Endodermal cell (in vitro differentiated cells): Measurements from ENCODE around the gene NAGS. TPM values are rescaled to one million over a fixed set of nuclear protein-coding genes. Genes with fewer than 3 reads are reported as not detected.
"Not testable (repeated sequence)": the region's sequence is repeated elsewhere in the genome, so short reads cannot be mapped to it uniquely, and the experiment has no call there.

Experiments
- DNase-seq: peaks from one replicate; pipeline ENCODE4 v3.0.0-alpha.2; 2017
- H3K27ac ChIP-seq: 2 replicates; pipeline ENCODE4 v1.5.1; 2013; ENCODE audit warnings: mild to moderate bottlenecking, low read depth, low read length, moderate library complexity
- H3K27me3 ChIP-seq: 2 replicates; pipeline ENCODE4 v1.6.1; 2013; ENCODE audit warnings: mild to moderate bottlenecking, low read length, moderate library complexity; ENCODE audit not compliant: insufficient read depth, control insufficient read depth, poor library complexity, severe bottlenecking
- H3K36me3 ChIP-seq: 2 replicates; pipeline ENCODE4 v1.7.0; 2013; ENCODE audit warnings: mild to moderate bottlenecking, low read length, moderate library complexity; ENCODE audit not compliant: control insufficient read depth, insufficient read depth
- H3K4me1 ChIP-seq: one replicate; pipeline ENCODE4 v1.7.0; 2013; ENCODE audit warnings: low read length; ENCODE audit not compliant: control insufficient read depth, insufficient read depth
- H3K4me3 ChIP-seq: 2 replicates; pipeline ENCODE4 v1.5.1; 2013; ENCODE audit warnings: mild to moderate bottlenecking, low read length, moderate library complexity
- H3K9ac ChIP-seq: 2 replicates; pipeline ENCODE4 v1.6.1; 2013; ENCODE audit warnings: mild to moderate bottlenecking, low read length, moderate library complexity; ENCODE audit not compliant: poor library complexity, severe bottlenecking; ENCODE audit errors: extremely low read depth
- H3K9me3 ChIP-seq: 2 replicates; pipeline ENCODE4 v1.6.1; 2013; ENCODE audit warnings: mild to moderate bottlenecking, low read length, moderate library complexity; ENCODE audit not compliant: control insufficient read depth
- H3K27ac Mint-ChIP-seq: 2 replicates; pipeline ENCODE4 v1.8.0; 2020; ENCODE audit warnings: mixed read lengths
- H3K27me3 Mint-ChIP-seq: 2 replicates; pipeline ENCODE4 v1.8.0; 2021; ENCODE audit warnings: mild to moderate bottlenecking, mixed read lengths; ENCODE audit not compliant: insufficient read depth
- H3K36me3 Mint-ChIP-seq: 2 replicates; pipeline ENCODE4 v1.8.0; 2020; ENCODE audit warnings: low read depth, mixed read lengths
- H3K4me1 Mint-ChIP-seq: 2 replicates; pipeline ENCODE4 v1.8.0; 2020; ENCODE audit warnings: mixed read lengths
- H3K4me3 Mint-ChIP-seq: 2 replicates; pipeline ENCODE4 v1.8.0; 2020; ENCODE audit warnings: mild to moderate bottlenecking, moderate library complexity, mixed read lengths
- H3K9me3 Mint-ChIP-seq: 2 replicates; pipeline ENCODE4 v1.8.0; 2020; ENCODE audit warnings: mild to moderate bottlenecking, mixed read lengths
- CTCF ChIP-seq: fragments of 200-600 bp; sonication (generic); conservative IDR thresholded peaks from 2 replicates; pipeline ENCODE4 v1.5.0; 2021; ENCODE audit warnings: antibody characterized with exemption, mild to moderate bottlenecking
- WGBS, 2 experiments: methylation state at CpG; one replicate each; pipeline versions ENCODE4 v1.1.5 to v1.1.7; 2013; ENCODE audit warnings: missing lambda C conversion rate in 2 of 2, mixed read lengths in 1 of 2; ENCODE audit not compliant: insufficient coverage in 1 of 2, insufficient read length in 1 of 2; 5-methylcytosine and 5-hydroxymethylcytosine counted together
- total RNA-seq, 2 donors: library from RNA; stranded (reverse); fragmentation: NEBNext Ultra II Directional in 1 of 2; extraction: Animal tissue kit (Norgen Biotek cat#: 25700) in 1 of 2; gene quantifications; 2 replicates in 1 of 2; 3 replicates in 1 of 2; pipeline ENCODE4 v1.2.1, GENCODE V29; 2021

The NAGS gene
- total RNA-seq, 2 donors from 2014 or later = 1.4 to 2.1 TPM

DNA sequence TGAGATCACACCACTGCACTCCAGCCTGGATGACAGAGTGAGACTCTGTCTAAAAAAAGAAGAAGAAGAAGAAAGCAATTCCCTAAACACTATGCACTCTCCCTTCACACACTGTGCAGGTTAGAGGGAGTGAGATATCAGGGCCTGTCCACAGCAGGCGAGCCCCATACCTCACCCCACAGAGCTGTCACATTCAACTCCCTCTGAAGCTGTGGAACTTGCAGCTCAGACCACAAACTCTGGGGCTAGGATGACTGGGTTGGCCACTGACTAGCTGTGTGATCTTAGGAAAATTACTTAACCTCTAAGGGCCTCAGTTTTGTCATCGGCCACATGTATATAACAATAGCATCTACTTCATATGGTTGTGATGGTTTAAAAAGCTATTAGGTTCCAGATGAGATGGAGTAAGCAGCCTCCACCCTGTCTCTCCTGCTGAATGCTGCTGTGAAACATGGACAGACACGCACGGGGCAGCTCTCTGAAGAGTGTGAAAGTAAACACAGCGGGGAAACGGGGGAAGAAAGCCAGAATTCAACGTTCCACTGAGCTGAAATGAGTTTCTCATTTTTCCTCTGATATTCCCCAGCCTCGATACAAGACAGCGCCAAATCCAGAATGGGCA, 37.1 kb upstream of the NAGS start:
- Histone ChIP-seq H3K9ac (no peak overlapping the region), H3K27me3 (peaks cover 6% of the 10 kb centered on the region), H3K27ac (no peak overlapping the region), H3K9me3 (no peaks in the 10 kb centered on the region), H3K4me1 (no peaks in the 10 kb centered on the region), H3K36me3 (no peaks in the 10 kb centered on the region), H3K4me3 (no peak overlapping the region)
- H3K4me1 Mint-ChIP-seq = no peaks in the 10 kb centered on the region
- H3K27ac Mint-ChIP-seq = no peak overlapping the region
- no peak overlapping the region for H3K4me3 Mint-ChIP-seq
- no peak for TF ChIP-seq CTCF
- peaks cover 13% of the 10 kb centered on the region for H3K27me3 Mint-ChIP-seq
- DNase-seq = no peak
- H3K9me3 Mint-ChIP-seq = no peaks in the 10 kb centered on the region
- no peaks in the 10 kb centered on the region for H3K36me3 Mint-ChIP-seq
- 78 to 88% methylated on average over 5 to 9 of the region's 9 CpGs for WGBS, 2 experiments

- Mint-ChIP-seq H3K27me3 (peaks cover 19% of the 10 kb centered on the region), H3K27ac (no peak overlapping the region), H3K9me3 (no peaks in the 10 kb centered on the region), H3K36me3 (no peaks in the 10 kb centered on the region), H3K4me1 (no peaks in the 10 kb centered on the region), H3K4me3 (no peak overlapping the region)
- WGBS, 2 experiments = 71 to 85% methylated on average over 1 to 4 of the region's 4 CpGs
- Histone ChIP-seq H3K27me3 (peaks cover 6% of the 10 kb centered on the region), H3K4me3 (no peak overlapping the region), H3K27ac (no peak overlapping the region), H3K9me3 (no peaks in the 10 kb centered on the region), H3K4me1 (no peaks in the 10 kb centered on the region), H3K9ac (no peak overlapping the region), H3K36me3 (no peaks in the 10 kb centered on the region)
- DNase-seq = no peak
- no peak for TF ChIP-seq CTCF
Observed at GRCh38 chr17:43970366-43970765, 34.1 kb upstream of the NAGS start.

GRCh38 chr17:43971436-43971835, 33.0 kb upstream of the NAGS start:
- H3K27me3 Mint-ChIP-seq = peaks cover 19% of the 10 kb centered on the region
- H3K9me3 Mint-ChIP-seq, H3K9ac ChIP-seq, DNase-seq, H3K36me3 Mint-ChIP-seq, H3K9me3 ChIP-seq, H3K4me1 ChIP-seq, H3K27ac ChIP-seq, H3K4me1 Mint-ChIP-seq, H3K36me3 ChIP-seq, H3K4me3 Mint-ChIP-seq, H3K4me3 ChIP-seq, H3K27ac Mint-ChIP-seq, H3K27me3 ChIP-seq: not testable (repeated sequence)
- WGBS, 2 experiments = 44% methylated on average over 2 of the region's 2 CpGs; no CpG with 5 or more reads in 1 of the 2 experiments

DNA sequence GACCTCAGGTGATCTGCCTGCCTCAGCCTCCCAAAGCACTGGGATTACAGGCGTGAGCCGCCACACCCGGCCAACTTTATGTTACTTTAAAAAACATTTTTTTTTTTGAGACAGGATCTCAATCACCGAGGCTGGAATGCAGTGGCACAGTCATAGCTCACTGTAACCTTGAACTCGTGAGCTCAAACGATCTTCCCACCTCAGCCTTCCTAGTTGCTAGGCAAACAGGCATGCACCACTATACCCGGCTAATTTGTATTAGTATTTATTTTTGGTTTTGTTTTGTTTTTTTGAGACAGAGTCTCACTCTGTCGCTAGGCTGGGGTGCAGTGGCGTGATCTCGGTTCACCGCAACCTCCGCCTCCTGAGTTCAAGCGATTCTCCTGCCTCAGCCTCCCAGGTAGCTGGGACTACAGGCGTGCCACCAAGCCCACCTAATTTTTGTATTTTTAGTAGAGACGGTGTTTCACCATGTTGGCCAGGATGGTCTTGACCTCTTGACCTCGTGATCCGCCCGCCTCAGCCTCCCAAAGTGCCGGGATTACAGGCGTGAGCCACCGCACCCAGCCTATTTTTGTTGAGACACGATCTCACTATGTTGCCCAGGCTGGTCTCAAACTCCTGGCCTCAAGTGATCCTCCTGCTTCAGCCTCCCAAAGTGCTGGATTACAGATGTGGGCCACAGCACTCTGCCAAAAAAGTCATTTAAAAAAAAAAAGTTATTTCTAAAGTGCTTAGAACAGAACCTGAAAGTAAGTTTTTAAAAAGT, 31.8 kb upstream of the NAGS start:
- not testable (repeated sequence) for H3K9me3 ChIP-seq, H3K9me3 Mint-ChIP-seq, H3K27me3 ChIP-seq, DNase-seq, H3K4me1 ChIP-seq, H3K27ac Mint-ChIP-seq, H3K4me3 ChIP-seq, H3K27ac ChIP-seq, H3K9ac ChIP-seq, H3K4me3 Mint-ChIP-seq, H3K36me3 ChIP-seq, H3K36me3 Mint-ChIP-seq, H3K4me1 Mint-ChIP-seq
- H3K27me3 Mint-ChIP-seq = peaks cover 27% of the 10 kb centered on the region
- WGBS, 2 experiments = 90% methylated on average over 20 to 22 of the region's 22 CpGs
